Mononuclear cell (primary cell): ENCODE results near the gene GHDC. TPM values are rescaled to one million over a fixed set of nuclear protein-coding genes. Genes with fewer than 3 reads are reported as not detected.
A peak's percentile ranks its signal among the peaks of the same experiment; 100 is the strongest.
"Not testable (repeated sequence)": the region's sequence is repeated elsewhere in the genome, so short reads cannot be mapped to it uniquely, and the experiment has no call there.

Experiments used
- H3K27me3 ChIP-seq: 2 replicates; pipeline ENCODE4 v1.6.0; 2011; ENCODE audit warnings: low read length, control low read depth; ENCODE audit not compliant: insufficient read depth
- H3K4me1 ChIP-seq: 2 replicates; pipeline ENCODE4 v1.5.1; 2011; ENCODE audit warnings: mild to moderate bottlenecking, low read length, control low read depth; ENCODE audit not compliant: insufficient read depth
- H3K4me3 ChIP-seq: 2 replicates; pipeline ENCODE4 v1.5.1; 2011; ENCODE audit warnings: mild to moderate bottlenecking, low read length, moderate library complexity
- H3K9me3 ChIP-seq: 2 replicates; pipeline ENCODE4 v1.5.1; 2011; ENCODE audit warnings: low read depth, mild to moderate bottlenecking, control low read depth, low read length
- total RNA-seq: library from RNA; depleted of rRNA; stranded (reverse); fragments of >200 nt; gene quantifications from one replicate; pipeline ENCODE4 v1.2.3, GENCODE V29; 2012

Gene GHDC
- total RNA-seq, 1 donor, result 9.9 TPM

- Histone ChIP-seq H3K27me3 (no peaks in the 10 kb centered on the region), H3K9me3 (no peaks in the 10 kb centered on the region), H3K4me1 (peaks cover 43% of the 10 kb centered on the region), H3K4me3 (no peak overlapping the region)
These were observed 1.8 kb downstream of the GHDC start for GRCh38 chr17:42192189-42193126.

DNA sequence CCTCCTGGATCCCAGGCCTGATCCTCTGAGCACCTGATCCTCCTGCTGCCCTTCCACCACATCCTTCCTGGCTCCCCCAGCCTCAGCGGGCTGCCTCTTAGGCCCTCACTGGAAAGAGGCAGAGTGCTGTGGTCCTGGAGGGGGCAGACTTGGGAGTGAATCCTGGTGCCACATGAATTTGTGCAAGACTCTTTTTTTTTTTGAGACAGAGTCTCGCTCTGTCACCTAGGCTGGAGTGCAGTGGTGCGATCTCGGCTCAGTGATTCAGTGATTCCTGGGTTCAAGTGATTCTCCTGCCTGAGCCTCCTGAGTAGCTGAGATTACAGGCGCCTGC is 3.1 kb downstream of the GHDC start:
- no peaks in the 10 kb centered on the region for H3K27me3 ChIP-seq
- H3K4me3 ChIP-seq, result no peak overlapping the region
- peaks cover 45% of the 10 kb centered on the region for H3K4me1 ChIP-seq
- H3K9me3 ChIP-seq, result no peaks in the 10 kb centered on the region

DNA sequence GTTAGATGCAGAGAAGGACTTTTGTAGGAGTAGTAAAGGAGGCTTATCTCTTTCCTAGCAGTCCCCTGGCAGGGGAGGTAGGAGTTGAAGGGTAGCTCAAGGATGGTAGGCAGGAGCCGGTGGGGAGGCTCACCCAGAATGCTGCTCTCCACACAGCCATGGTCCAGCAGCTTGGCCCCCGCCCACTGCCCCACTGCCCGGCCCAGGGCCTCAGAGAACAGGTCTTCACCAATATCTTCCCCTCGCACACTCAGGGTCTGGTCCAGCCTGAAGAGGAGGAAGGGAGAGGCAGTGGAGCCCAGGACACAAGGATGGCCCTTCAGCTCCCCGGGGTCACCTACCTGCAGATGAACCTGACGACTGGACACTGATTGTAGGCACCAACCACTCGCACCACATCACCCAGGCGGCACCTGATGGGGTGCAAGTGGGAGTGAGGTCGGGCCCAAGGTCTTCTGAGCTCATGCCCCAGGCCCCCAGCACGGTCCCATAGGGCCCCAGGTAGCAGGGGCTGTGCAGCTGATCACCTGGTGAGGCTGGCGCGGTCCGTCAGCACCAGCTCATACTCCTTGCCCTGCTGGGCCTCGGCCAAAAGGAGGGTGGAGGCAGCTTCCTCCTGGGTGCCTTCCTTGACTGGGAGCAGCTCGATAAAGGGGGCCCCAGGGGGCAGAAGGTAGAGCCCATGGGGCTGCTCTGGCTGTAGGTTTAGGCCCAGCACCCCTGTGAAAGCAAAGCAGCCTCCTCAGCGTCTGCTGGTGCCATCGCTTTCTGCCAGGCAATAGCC is 3.6 kb downstream of the GHDC start:
- H3K9me3 ChIP-seq, result no peaks in the 10 kb centered on the region
- H3K4me3 ChIP-seq, result no peak overlapping the region
- H3K4me1 ChIP-seq, result peaks cover 50% of the 10 kb centered on the region
- no peaks in the 10 kb centered on the region for H3K27me3 ChIP-seq

GRCh38 chr17:42189651-42189965 is 4.7 kb downstream of the GHDC start:
- Histone ChIP-seq H3K4me1 (peaks cover 58% of the 10 kb centered on the region), H3K9me3 (no peaks in the 10 kb centered on the region), H3K4me3 (no peak overlapping the region), H3K27me3 (no peaks in the 10 kb centered on the region)

GRCh38 chr17:42188749-42189650 is 5.3 kb downstream of the GHDC start:
- Histone ChIP-seq H3K4me1 (peaks cover 59% of the 10 kb centered on the region), H3K9me3 (no peaks in the 10 kb centered on the region), H3K4me3 (no peak overlapping the region), H3K27me3 (no peaks in the 10 kb centered on the region)

GRCh38 chr17:42187833-42188232 is 6.5 kb downstream of the GHDC start:
- Histone ChIP-seq H3K4me1 (peaks cover 58% of the 10 kb centered on the region), H3K27me3 (no peaks in the 10 kb centered on the region), H3K4me3 (no peak overlapping the region), H3K9me3 (no peaks in the 10 kb centered on the region)

- peaks cover 62% of the 10 kb centered on the region for H3K4me1 ChIP-seq
- H3K27me3 ChIP-seq, H3K9me3 ChIP-seq: not testable (repeated sequence)
These were observed 8.1 kb downstream of the GHDC start for GRCh38 chr17:42186191-42186590.

GRCh38 chr17:42185621-42185930 is 8.7 kb downstream of the GHDC start:
- Histone ChIP-seq H3K4me1 (peaks cover 68% of the 10 kb centered on the region), H3K27me3 (peaks cover 13% of the 10 kb centered on the region), H3K9me3 (no peaks in the 10 kb centered on the region), H3K4me3 (no peak overlapping the region)

More at GRCh38 chr17:42186191-42186590, 8.1 kb downstream of the GHDC start:
- not testable (repeated sequence) for H3K4me3 ChIP-seq

DNA sequence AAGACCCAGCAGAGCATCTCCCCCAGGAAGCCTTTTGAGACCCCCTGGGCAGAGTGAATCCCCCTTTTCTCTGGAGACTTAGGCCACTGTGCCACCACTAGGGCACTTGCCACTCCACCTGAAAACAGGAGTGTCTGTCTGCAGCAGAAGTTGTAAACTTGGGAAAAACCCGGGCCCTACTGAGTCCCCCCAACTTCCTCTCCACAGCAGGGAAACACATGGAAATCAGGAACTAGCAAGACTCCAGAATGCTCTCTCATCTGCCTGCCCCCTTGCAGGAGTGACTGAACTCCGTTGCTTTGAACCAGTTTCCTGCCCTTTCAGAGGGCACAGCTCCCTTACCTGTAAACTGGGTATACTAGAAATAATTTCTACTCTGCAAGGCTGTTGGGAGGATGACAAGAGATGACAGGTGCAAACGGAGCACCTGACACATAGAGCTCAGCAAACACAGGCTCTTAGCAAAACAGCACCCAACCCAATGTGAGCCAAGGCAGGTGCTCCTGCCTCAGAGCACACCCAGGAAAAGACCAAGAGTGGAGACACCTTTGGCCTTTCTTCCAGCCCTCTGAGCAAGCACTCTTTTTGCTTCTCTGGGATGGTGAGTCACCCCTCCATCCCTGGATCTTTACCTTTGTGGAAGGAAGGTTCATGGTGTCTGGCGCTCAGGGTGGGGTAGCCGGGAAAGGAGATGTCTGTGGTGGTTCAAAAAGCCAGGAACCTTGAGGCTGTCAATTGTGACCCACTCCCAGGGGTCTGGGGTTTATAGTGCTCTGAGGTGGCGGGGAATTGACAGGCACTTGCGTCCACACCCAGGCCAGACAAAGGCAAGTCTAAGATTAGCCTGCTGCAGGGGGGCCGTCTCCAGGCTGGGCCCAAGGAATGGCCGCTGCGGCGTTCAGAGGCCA is 9.3 kb downstream of the GHDC start, which contains the start of gene HCRT:
Gene HCRT (minus strand): TSS at position 740 of the 908 bp plus-strand sequence. CDS start 87 bp downstream, at position 653.
- peaks cover 72% of the 10 kb centered on the region for H3K4me1 ChIP-seq
- H3K27me3 ChIP-seq, result peaks cover 17% of the 10 kb centered on the region
- peak within 1 kb of the TSS; percentile 70 for H3K4me3 ChIP-seq
- no peaks in the 10 kb centered on the region for H3K9me3 ChIP-seq

DNA sequence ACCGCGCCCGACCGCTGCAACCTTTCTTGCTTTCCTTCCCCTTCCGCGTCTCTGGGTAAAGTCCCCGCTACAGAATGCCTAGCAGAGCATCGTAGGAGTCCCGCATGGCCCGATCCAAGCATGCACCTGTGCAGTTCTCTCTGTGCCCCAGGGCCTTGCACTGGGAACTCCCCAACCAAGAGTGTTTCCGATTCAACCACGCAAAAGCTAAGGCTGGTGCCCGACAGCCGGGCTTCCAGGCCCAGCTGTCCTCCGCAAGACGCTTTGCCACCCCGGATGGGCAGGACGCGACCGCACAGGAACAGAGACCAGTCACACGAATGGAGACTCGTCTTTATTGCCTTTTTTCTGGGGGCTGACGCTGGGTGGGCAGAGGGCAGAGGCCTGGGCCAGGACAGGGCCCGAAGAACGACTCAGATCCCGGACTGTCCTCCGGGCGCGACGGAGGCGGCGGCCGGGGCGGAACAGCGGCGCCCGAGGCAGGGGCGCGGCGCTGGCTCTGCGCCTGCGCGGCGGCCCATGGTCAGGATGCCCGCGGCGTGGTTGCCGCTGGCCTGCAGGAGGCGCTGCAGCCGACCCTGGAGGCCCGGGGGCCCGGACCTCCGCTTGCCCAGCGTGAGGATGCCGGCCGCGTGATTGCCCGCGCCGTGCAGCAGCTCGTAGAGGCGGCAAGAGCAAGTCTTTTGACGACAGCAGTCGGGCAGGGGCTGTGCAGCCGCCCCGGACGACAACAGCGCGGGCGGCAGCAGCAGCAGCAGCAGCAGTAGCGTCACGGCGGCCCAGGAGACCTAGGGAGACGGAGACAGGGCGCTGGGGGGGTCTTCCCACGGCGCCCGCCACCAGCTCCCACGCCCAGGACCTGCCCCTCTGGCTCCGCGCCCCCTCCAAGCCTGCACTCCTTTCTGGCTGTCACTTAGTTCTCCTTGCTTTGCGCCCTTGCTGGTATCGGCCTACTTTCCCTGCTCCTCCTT is 10.3 kb downstream of the GHDC start:
- H3K4me3 ChIP-seq, result peak overlapping the region; percentile 70
- no peaks in the 10 kb centered on the region for H3K9me3 ChIP-seq
- peaks cover 26% of the 10 kb centered on the region for H3K27me3 ChIP-seq
- H3K4me1 ChIP-seq, result peaks cover 69% of the 10 kb centered on the region

DNA sequence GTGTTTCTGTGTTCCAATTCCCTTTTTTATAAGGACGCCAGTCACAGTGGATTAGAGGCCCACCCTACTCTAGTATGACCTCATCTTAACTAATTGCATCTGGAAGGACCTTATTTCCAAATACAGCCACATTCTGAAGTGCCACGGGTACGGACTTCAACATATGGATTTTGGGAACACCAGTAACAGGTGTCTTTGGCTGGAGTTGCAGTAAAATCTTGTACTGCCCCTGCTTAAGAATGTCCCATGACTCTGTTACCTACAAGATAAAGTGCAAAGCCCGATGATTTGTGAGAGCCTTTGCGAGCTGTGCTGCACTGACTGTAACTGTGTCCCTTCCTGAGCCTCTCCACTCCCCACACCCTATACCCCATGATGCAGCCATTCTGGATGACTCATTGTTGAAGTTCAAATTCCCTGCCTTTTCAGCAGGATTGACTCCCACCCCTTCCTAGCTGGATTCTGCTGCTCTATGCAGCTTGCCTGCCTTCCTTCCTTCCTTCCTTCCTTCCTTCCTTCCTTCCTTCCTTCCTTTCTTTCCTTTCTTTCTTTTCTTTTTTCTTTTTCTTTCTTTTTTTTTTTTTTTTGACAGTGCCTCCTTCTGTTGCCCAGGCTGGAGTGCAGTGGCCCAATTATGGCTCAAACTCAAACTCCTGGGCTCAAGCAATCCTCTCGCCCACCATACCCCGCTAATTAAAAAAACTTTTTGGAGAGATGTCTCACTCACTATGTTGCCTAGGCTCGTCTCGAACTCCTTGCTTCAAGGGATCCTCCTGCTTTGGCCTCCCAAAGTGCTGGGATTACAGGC is 11.2 kb downstream of the GHDC start:
- Histone ChIP-seq H3K4me3 (peak overlapping the region; percentile 70), H3K4me1 (peaks cover 66% of the 10 kb centered on the region)

GRCh38 chr17:42181851-42182207 is 12.5 kb downstream of the GHDC start:
- peaks cover 27% of the 10 kb centered on the region for H3K27me3 ChIP-seq
- H3K4me3 ChIP-seq, result no peak overlapping the region
- H3K4me1 ChIP-seq, result peaks cover 61% of the 10 kb centered on the region
- no peaks in the 10 kb centered on the region for H3K9me3 ChIP-seq

More for the DNA sequence above, 11.2 kb downstream of the GHDC start:
- H3K9me3 ChIP-seq, result no peaks in the 10 kb centered on the region
- peaks cover 27% of the 10 kb centered on the region for H3K27me3 ChIP-seq
